Esophagus squamous epithelium (tissue), 4 donors: ENCODE measurements around the gene KRTAP13-2.

Source experiments
- CTCF ChIP-seq, 6 experiments: fragments of 450-650 bp in 4 of 6; fragments of 200-600 bp in 2 of 6; sonication (generic) in 2 of 6; IDR thresholded peaks; one replicate each; pipeline ENCODE4 v1.5.1; 2016 to 2019; ENCODE audit warnings: antibody characterized with exemption in 6 of 6, mild to moderate bottlenecking in 4 of 6, moderate library complexity in 4 of 6
- POLR2A ChIP-seq, 4 donors: fragments of 450-650 bp; IDR thresholded peaks; one replicate each; pipeline ENCODE4 v1.6.1; 2017; ENCODE audit warnings: antibody characterized with exemption in 4 of 4, mild to moderate bottlenecking in 4 of 4, moderate library complexity in 3 of 4

- TF ChIP-seq CTCF (IDR thresholded peaks at IDR 0.05) (no peak), POLR2A (IDR thresholded peaks at IDR 0.05) (no peak)
Measured at GRCh38 chr21:30332681-30333080, 39.4 kb downstream of the KRTAP13-2 start.
